ENCODE results near the gene FOXN3.
A peak's percentile ranks its signal among the peaks of the same experiment; 100 is the strongest.

The FOXN3 gene

DNA sequence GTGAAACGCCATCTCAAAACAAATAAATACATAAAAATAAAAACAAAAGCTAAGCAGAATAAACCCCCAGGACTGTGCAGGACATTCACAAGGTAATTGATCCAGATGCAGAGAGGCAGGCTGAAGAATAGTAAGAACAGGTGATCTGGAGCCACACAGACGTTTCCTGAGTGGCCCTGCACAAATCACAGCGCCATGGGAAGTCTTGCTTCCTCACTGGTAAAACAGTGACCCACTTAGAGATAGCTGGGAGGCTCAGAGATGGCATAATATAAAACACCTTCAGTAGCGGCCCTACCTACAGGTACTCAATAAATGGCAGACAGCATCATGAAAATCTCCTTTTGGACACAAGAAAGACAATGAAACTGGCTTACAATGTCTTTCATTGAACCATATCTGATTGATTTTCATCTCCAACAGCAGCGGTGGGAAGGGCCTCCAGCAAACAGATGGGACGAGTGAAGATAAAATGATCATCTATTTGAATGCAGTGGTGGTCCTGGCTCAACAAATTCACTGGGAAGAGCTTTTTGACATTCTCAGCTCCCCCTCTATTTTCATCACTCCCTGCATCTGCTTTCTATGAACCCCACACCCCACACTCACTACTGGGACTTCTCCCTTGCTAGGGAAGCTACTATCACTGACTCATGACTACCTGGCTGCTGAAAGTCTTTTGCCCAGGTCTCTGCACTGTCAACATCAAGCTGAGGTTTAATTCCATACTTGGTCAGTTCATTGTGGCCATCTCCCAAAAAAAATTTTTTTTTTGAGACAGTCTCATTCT lies 63.9 kb downstream of the FOXN3 start:
- Histone ChIP-seq H3K4me3 (ENCODE audit: low read length) (no peak overlapping the region), H3K4me1 (ENCODE audit: insufficient read depth, low read length) (peaks cover 41% of the 10 kb centered on the region), H3K36me3 (ENCODE audit: insufficient read depth, low read length) (peaks cover under 1% of the 10 kb centered on the region), H3K9me3 (ENCODE audit: low read length) (no peaks in the 10 kb centered on the region), H2AFZ (ENCODE audit: low read depth, low read length) (no peak overlapping the region), H3K27me3 (ENCODE audit: insufficient read depth, low read length) (no peaks in the 10 kb centered on the region)

DNA sequence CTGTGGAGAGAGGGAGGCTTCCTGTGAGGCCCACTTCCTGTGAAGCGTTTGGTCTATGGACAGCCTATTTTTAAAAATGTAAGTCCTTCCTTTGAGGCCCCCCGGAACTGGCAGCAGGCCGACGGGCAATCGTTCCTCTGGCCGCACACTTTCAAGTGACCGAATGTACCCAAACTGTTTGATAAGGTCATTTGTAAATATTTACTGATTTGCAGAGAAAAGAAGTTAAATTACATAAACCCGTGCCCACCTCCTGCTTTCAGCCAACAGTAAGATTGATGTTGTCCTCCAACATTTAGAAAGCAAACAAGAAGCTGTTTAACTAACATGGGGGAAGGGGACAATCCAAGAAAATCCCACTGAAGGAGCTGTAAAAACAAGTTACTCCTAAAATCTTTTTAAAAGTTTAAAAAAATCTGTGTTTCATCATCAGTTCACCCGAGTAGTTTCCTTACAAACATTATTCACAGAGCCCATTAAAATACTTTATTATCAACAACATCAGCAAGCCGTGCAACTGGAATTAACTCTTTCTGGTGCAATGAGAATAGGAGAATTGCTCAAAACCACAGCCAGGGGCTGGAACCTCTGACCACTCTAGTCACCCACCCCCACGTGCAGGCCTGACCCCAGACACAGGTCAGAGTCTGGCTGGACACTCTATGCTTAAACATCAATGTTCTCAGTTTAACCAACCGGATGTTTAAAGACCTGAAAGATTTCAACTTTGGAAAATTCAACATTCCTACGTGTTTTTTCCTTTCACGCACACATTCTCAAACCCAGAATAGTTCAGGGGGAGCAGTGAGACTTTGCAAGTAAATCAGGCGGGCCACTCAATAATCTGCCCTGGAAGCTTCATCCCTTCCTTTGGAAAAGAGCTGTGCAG lies 65.3 kb downstream of the FOXN3 start:
- Histone ChIP-seq H3K27me3 (ENCODE audit: insufficient read depth, low read length) (no peaks in the 10 kb centered on the region), H3K36me3 (ENCODE audit: insufficient read depth, low read length) (peaks cover 6% of the 10 kb centered on the region), H2AFZ (ENCODE audit: low read depth, low read length) (peak overlapping the region; percentile 48), H3K4me3 (ENCODE audit: low read length) (peak overlapping the region; percentile 12), H3K9me3 (ENCODE audit: low read length) (peaks cover 4% of the 10 kb centered on the region), H3K4me1 (ENCODE audit: insufficient read depth, low read length) (peaks cover 41% of the 10 kb centered on the region)

GRCh38 chr14:89351221-89351515 lies 65.9 kb downstream of the FOXN3 start:
- Histone ChIP-seq H2AFZ (ENCODE audit: low read depth, low read length) (peak overlapping the region; percentile 48), H3K4me1 (ENCODE audit: insufficient read depth, low read length) (peaks cover 41% of the 10 kb centered on the region), H3K36me3 (ENCODE audit: insufficient read depth, low read length) (peaks cover 6% of the 10 kb centered on the region), H3K4me3 (ENCODE audit: low read length) (no peak overlapping the region), H3K9me3 (ENCODE audit: low read length) (peaks cover 7% of the 10 kb centered on the region), H3K27me3 (ENCODE audit: insufficient read depth, low read length) (no peaks in the 10 kb centered on the region)

- Histone ChIP-seq H3K9me3 (ENCODE audit: low read length) (peaks cover 7% of the 10 kb centered on the region), H3K4me3 (ENCODE audit: low read length) (no peak overlapping the region), H3K27me3 (ENCODE audit: insufficient read depth, low read length) (no peaks in the 10 kb centered on the region), H3K36me3 (ENCODE audit: insufficient read depth, low read length) (peaks cover 6% of the 10 kb centered on the region), H3K4me1 (ENCODE audit: insufficient read depth, low read length) (peaks cover 41% of the 10 kb centered on the region), H2AFZ (ENCODE audit: low read depth, low read length) (no peak overlapping the region)
Measured at GRCh38 chr14:89350152-89350551, 66.9 kb downstream of the FOXN3 start.

DNA sequence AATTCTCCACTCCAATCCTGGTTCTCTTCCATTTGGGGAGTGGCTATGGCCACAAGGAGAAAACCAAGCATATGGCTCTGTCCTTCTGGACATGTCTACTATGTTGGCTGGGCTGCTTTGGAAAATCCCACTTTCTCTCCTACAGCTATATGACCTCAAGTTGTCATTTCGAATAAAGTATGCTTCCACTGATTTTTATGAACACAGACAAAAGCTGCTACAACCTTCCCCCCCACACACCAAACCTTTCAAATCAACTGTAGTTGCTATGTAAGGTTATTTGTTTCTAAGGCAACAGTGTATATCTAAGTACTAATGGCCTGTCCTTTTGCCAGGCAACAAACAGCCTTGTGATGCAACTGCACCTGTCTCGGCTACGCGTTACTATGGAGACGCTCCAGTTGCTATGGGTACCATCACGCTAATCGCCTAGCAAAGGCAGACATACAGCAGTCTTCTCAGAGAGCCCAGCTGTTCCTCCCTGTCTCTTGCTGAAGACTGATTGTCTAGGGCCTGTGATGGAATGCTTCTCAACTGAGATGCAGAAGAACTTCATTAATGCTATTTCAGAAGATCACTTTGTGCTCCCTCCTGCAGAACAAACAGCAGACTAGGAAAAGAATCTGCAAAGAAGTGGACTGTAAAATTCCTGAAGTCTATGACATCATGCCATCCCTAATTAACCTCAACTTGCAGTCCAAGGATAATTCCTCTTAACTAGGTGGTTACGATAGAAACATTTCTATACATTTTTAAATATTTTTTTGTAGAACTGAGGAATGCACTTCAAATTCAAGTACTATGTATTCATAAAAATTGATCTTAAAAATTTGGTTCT lies 67.6 kb downstream of the FOXN3 start:
- Histone ChIP-seq H2AFZ (ENCODE audit: low read depth, low read length) (no peak overlapping the region), H3K36me3 (ENCODE audit: insufficient read depth, low read length) (peaks cover 6% of the 10 kb centered on the region), H3K4me1 (ENCODE audit: insufficient read depth, low read length) (peaks cover 41% of the 10 kb centered on the region), H3K9me3 (ENCODE audit: low read length) (peaks cover 7% of the 10 kb centered on the region), H3K27me3 (ENCODE audit: insufficient read depth, low read length) (no peaks in the 10 kb centered on the region), H3K4me3 (ENCODE audit: low read length) (no peak overlapping the region)

GRCh38 chr14:89348722-89349121 lies 68.3 kb downstream of the FOXN3 start:
- Histone ChIP-seq H3K36me3 (ENCODE audit: insufficient read depth, low read length) (peaks cover 6% of the 10 kb centered on the region), H3K9me3 (ENCODE audit: low read length) (peaks cover 7% of the 10 kb centered on the region), H2AFZ (ENCODE audit: low read depth, low read length) (no peak overlapping the region), H3K4me1 (ENCODE audit: insufficient read depth, low read length) (peaks cover 41% of the 10 kb centered on the region), H3K27me3 (ENCODE audit: insufficient read depth, low read length) (no peaks in the 10 kb centered on the region), H3K4me3 (ENCODE audit: low read length) (no peak overlapping the region)

DNA sequence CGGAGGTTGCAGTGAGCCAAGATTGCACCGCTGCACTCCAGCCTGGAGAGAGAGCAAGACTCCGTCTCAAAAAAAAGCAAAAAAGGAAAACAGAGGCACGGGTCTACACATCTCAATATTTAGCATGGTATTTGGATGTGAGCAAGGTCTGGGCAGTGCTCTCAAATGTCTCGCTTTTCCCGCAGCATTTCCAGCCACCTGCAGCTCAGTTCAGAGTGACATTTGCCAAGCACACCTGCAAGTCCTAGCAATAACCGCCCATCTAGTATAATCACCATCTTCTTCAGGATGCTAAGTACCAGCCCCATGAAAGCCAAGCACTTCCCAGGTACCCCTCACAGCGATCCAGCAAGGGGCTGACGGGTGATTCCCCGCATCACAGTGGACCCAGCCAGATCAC lies 69.1 kb downstream of the FOXN3 start:
- H3K27me3 ChIP-seq (ENCODE audit: insufficient read depth, low read length) = no peaks in the 10 kb centered on the region
- H2AFZ ChIP-seq (ENCODE audit: low read depth, low read length) = no peak overlapping the region
- peaks cover 6% of the 10 kb centered on the region for H3K36me3 ChIP-seq (ENCODE audit: insufficient read depth, low read length)
- peaks cover 41% of the 10 kb centered on the region for H3K4me1 ChIP-seq (ENCODE audit: insufficient read depth, low read length)
- H3K9me3 ChIP-seq (ENCODE audit: low read length) = peaks cover 7% of the 10 kb centered on the region
- H3K4me3 ChIP-seq (ENCODE audit: low read length) = no peak overlapping the region

DNA sequence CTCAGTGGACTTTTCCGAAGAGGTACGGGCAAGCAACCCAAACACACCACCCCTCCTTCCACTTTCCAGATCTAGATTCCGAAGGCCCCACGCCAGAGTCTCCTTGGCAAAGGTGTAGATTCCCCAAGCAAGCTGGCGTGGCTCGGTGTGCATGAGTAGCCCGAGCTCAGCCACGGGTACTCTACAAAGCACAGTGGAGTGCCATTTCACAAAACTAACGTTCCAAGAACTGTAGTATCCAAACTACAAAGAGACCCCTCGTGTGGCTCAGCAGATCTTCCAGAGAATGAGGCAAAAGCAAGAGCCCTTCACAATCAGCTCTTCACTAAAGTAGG lies 72.1 kb downstream of the FOXN3 start:
- no peaks in the 10 kb centered on the region for H3K27me3 ChIP-seq (ENCODE audit: insufficient read depth, low read length)
- H2AFZ ChIP-seq (ENCODE audit: low read depth, low read length) = no peak overlapping the region
- peaks cover 6% of the 10 kb centered on the region for H3K36me3 ChIP-seq (ENCODE audit: insufficient read depth, low read length)
- H3K4me3 ChIP-seq (ENCODE audit: low read length) = no peak overlapping the region
- peaks cover 7% of the 10 kb centered on the region for H3K9me3 ChIP-seq (ENCODE audit: low read length)
- peaks cover 28% of the 10 kb centered on the region for H3K4me1 ChIP-seq (ENCODE audit: insufficient read depth, low read length)

GRCh38 chr14:89343356-89343755 lies 73.7 kb downstream of the FOXN3 start:
- Histone ChIP-seq H3K4me3 (ENCODE audit: low read length) (no peak overlapping the region), H3K9me3 (ENCODE audit: low read length) (peaks cover 7% of the 10 kb centered on the region), H3K36me3 (ENCODE audit: insufficient read depth, low read length) (peaks cover 6% of the 10 kb centered on the region), H2AFZ (ENCODE audit: low read depth, low read length) (no peak overlapping the region), H3K27me3 (ENCODE audit: insufficient read depth, low read length) (no peaks in the 10 kb centered on the region), H3K4me1 (ENCODE audit: insufficient read depth, low read length) (peaks cover 19% of the 10 kb centered on the region)

- no peaks in the 10 kb centered on the region for H3K27me3 ChIP-seq (ENCODE audit: insufficient read depth, low read length)
- H3K9me3 ChIP-seq (ENCODE audit: low read length) = peaks cover 3% of the 10 kb centered on the region
- H2AFZ ChIP-seq (ENCODE audit: low read depth, low read length) = no peak overlapping the region
- H3K36me3 ChIP-seq (ENCODE audit: insufficient read depth, low read length) = peaks cover under 1% of the 10 kb centered on the region
- H3K4me3 ChIP-seq (ENCODE audit: low read length) = no peak overlapping the region
- peaks cover 27% of the 10 kb centered on the region for H3K4me1 ChIP-seq (ENCODE audit: insufficient read depth, low read length)
Measured at GRCh38 chr14:89342049-89342448, 75.0 kb downstream of the FOXN3 start.

- H3K27me3 ChIP-seq (ENCODE audit: insufficient read depth, low read length) = no peaks in the 10 kb centered on the region
- H3K9me3 ChIP-seq (ENCODE audit: low read length) = no peaks in the 10 kb centered on the region
- H2AFZ ChIP-seq (ENCODE audit: low read depth, low read length) = no peak overlapping the region
- no peaks in the 10 kb centered on the region for H3K36me3 ChIP-seq (ENCODE audit: insufficient read depth, low read length)
- peaks cover 37% of the 10 kb centered on the region for H3K4me1 ChIP-seq (ENCODE audit: insufficient read depth, low read length)
- H3K4me3 ChIP-seq (ENCODE audit: low read length) = no peak overlapping the region
Measured at GRCh38 chr14:89340200-89341181, 76.5 kb downstream of the FOXN3 start.

DNA sequence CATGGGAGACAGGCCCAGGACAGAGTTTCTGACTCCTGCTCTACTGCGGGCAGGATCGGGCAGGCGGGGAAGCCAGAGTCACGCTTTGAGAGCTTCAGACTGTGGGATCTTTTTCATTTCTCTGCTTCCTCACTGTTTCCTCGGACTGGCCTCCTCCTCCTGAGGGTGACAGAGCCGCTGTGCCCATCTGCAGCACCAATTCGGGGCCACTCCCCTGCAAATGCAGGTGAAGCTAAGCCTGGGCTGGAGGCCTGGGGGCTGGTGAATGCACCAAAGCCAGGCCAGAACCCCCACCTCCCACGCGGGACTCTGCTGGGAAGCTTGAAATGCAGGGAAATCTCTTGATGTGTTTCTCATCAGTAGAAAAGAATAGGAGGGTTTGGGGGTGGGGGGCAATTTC lies 77.5 kb downstream of the FOXN3 start:
- Histone ChIP-seq H3K9me3 (ENCODE audit: low read length) (no peaks in the 10 kb centered on the region), H2AFZ (ENCODE audit: low read depth, low read length) (no peak overlapping the region), H3K4me3 (ENCODE audit: low read length) (no peak overlapping the region), H3K36me3 (ENCODE audit: insufficient read depth, low read length) (no peaks in the 10 kb centered on the region), H3K4me1 (ENCODE audit: insufficient read depth, low read length) (peaks cover 37% of the 10 kb centered on the region), H3K27me3 (ENCODE audit: insufficient read depth, low read length) (no peaks in the 10 kb centered on the region)
